BLaER1 treated with 17β-estradiol and CSF1 and Interleukin-3, amounts not matched to agents 10 nM and 100 nM (cell line): ENCODE measurements around the gene ZNF280A.

Source experiments
- H3K27ac ChIP-seq, 11 experiments: shearing (Covaris generic); formaldehyde crosslinking; 2 replicates each; pipeline ENCODE4 v1.8.1; 2022
- H3K27me3 ChIP-seq, 11 experiments: shearing (Covaris generic); formaldehyde crosslinking; 2 replicates each; pipeline ENCODE4 v1.8.1; 2022
- H3K36me3 ChIP-seq, 11 experiments: shearing (Covaris generic); formaldehyde crosslinking; 2 replicates each; pipeline ENCODE4 v1.8.1; 2022
- H3K4me1 ChIP-seq, 10 experiments: shearing (Covaris generic); formaldehyde crosslinking; 2 replicates each; pipeline ENCODE4 v1.8.1; 2022
- H3K4me2 ChIP-seq, 11 experiments: shearing (Covaris generic); formaldehyde crosslinking; 2 replicates each; pipeline ENCODE4 v1.8.1; 2022
- H3K4me3 ChIP-seq, 10 experiments: shearing (Covaris generic); formaldehyde crosslinking; 2 replicates each; pipeline ENCODE4 v1.8.1; 2022
- H3K9ac ChIP-seq, 11 experiments: shearing (Covaris generic); formaldehyde crosslinking; 2 replicates each; pipeline ENCODE4 v1.8.1; 2022
- H3K9me3 ChIP-seq, 11 experiments: shearing (Covaris generic); formaldehyde crosslinking; replicated peaks in 1 of 11; 2 replicates each; pipeline ENCODE4 v1.8.1; 2022
- H4K20me1 ChIP-seq, 11 experiments: shearing (Covaris generic); formaldehyde crosslinking; 2 replicates each; pipeline ENCODE4 v1.8.1; 2022
- Cebpa-rat ChIP-seq, 11 experiments: shearing (Covaris generic); IDR thresholded peaks; 2 replicates each; pipeline ENCODE4 v1.8.1; 2022

The ZNF280A gene, protein sequence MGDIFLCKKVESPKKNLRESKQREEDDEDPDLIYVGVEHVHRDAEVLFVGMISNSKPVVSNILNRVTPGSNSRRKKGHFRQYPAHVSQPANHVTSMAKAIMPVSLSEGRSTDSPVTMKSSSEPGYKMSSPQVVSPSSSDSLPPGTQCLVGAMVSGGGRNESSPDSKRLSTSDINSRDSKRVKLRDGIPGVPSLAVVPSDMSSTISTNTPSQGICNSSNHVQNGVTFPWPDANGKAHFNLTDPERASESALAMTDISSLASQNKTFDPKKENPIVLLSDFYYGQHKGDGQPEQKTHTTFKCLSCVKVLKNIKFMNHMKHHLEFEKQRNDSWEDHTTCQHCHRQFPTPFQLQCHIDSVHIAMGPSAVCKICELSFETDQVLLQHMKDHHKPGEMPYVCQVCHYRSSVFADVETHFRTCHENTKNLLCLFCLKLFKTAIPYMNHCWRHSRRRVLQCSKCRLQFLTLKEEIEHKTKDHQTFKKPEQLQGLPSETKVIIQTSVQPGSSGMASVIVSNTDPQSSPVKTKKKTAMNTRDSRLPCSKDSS

DNA sequence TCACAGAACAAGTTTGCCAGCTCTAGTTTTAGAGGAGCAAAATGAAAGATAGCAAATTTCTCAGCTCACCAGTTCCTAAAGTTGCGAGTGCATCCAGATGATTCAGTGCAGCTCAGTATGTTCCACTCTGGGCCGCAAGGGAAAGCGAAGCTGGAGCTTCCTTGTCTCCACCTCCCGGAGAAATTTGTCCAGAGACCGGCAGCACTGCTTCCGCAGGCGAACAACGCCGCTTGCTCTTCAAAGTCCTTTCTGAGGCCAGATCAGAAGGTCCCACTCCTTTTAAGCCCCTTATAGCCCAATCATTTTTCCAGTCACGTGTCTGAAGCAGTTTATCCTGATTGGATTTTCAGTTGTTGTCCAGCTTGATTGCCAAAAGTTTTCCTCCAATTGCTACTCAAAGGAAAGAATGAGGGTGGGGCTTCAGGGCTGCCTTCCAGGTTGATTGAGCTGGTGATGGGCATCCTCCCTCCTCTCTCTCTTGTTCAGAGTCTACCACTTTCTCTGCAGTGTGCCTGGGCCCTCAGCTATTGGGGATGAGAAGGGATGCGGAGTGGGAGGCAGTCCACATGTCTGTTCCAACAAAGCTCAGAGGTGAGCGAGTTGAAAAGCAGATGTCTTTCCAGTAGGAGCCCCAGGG is at the start of gene ZNF280A:
Gene ZNF280A (minus strand): TSS at position 251 of the 637 bp plus-strand sequence. CDS start 4,640 bp downstream, outside the sequence.
- Histone ChIP-seq H3K4me2 (peak within 1 kb of the TSS in 7 of 11 experiments; percentile 5 to 37 (median 24); a peak in 6 of 22 replicates), H3K4me1 (peaks cover 7 to 19% (median 10%) of the 10 kb centered on the region in 10 experiments; a peak in 19 of 20 replicates), H3K9me3 (no peaks in the 10 kb centered on the region), H3K36me3 (no peaks in the 10 kb centered on the region), H3K27ac (no peak within 1 kb of the TSS), H3K9ac (no peak within 1 kb of the TSS), H3K27me3 (no peaks in the 10 kb centered on the region), H4K20me1 (no peaks in the 10 kb centered on the region), H3K4me3 (no peak within 1 kb of the TSS)
- TF ChIP-seq Cebpa-rat (IDR thresholded peaks at IDR 0.05): peak in 2 of 11 experiments; percentile 28 to 36; a peak in 2 of 22 replicates

DNA sequence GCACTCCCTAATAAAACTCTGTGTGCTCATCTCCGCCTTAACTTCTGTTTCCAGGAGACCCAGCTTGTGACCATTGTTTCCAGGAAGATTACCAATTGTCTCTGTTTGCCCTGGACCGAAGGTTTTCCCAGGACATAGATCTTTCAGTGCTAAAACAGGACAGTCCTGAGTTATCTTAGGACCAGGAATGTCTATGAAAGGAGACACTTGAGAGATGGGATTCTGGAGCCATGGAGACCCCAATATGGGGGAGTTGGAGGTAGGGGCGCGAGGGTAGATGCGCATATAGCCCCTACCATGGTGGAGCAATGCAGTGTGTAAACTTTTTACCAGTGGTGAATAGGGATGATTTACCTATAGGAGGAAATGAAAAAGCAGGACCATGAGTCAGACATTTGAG is 49.1 kb upstream of the ZNF280A start:
- Histone ChIP-seq H3K9ac (no peak overlapping the region), H3K27ac (no peak overlapping the region), H3K4me3 (no peak overlapping the region), H3K4me1 (peaks cover 0 to 52% (median 46%) of the 10 kb centered on the region in 10 experiments; a peak in 17 of 20 replicates), H4K20me1 (no peaks in the 10 kb centered on the region), H3K4me2 (no peak overlapping the region), H3K36me3 (no peaks in the 10 kb centered on the region), H3K9me3 (peaks cover 0 to 20% (median 8%) of the 10 kb centered on the region in 11 experiments; a peak in 10 of 22 replicates), H3K27me3 (no peaks in the 10 kb centered on the region)
- no peak for TF ChIP-seq Cebpa-rat (IDR thresholded peaks at IDR 0.05)

DNA sequence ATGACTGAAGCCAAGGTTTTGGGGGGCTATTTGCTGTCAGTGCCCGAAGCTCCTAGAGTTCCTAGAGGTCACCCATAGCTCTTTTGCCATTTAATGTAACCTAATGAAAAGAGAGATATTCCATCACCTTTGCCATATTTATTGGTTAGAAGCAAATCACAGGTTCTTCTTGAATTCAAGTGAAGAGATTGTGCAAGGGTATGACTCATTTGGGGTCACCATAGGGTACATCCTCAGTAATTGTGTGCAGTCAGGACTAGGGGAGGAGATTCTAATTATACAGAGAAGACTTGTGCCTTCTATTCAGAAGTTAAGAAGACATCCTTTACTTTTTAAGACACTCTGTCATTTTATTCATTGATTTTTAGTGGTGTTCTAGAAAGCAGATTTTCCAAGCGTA is 45.9 kb upstream of the ZNF280A start:
- Histone ChIP-seq H3K4me3 (no peak overlapping the region), H4K20me1 (no peaks in the 10 kb centered on the region), H3K4me1 (peaks cover 0 to 37% (median 33%) of the 10 kb centered on the region in 10 experiments; a peak in 17 of 20 replicates), H3K9ac (no peak overlapping the region), H3K4me2 (peak overlapping the region in 10 of 11 experiments; percentile 2 to 71 (median 52); a peak in 18 of 22 replicates), H3K27ac (no peak overlapping the region), H3K27me3 (no peaks in the 10 kb centered on the region), H3K9me3 (peaks cover 0 to 20% (median 8%) of the 10 kb centered on the region in 11 experiments; a peak in 10 of 22 replicates), H3K36me3 (no peaks in the 10 kb centered on the region)
- 0 out of 22 replicates have a peak, but pooled peaks of 1 of the 11 experiments have one; percentile 18 for TF ChIP-seq Cebpa-rat (IDR thresholded peaks at IDR 0.05)

DNA sequence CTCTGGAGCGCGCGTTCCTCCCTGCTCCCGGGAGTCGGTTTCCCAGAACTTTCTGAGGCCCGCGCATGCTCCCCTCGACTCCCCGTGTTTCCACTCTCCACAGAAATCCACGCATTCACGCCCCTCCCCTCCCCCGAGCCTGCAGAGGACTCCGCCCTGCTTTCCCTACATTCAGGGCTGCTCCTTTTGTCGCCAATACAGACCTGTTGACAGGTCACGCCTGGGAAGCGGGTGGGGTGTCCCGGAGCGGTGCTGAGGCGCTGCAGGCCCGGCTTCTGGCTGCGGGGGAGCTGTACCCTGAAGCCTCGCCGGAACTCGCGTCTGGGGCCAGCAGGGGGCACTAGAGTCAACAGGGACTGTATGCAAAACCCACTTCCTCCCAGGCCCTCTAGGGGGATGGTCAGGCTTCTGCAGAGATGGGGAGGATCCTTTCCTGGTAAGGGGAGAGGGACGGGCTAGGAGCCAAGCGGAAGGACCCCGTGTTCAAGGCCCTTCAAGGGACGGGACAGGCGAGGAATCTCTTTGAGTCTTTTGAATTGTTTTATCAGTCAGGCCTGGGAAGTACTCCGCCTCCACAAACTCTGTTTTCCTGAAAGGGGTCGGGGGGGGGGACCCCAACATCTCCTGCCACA is 39.0 kb upstream of the ZNF280A start, which contains the start of gene PRAME:
Gene PRAME (minus strand): TSS at position 294 of the 632 bp plus-strand sequence. CDS start 2,433 bp downstream, outside the sequence.
- Histone ChIP-seq H3K36me3 (no peaks in the 10 kb centered on the region), H4K20me1 (no peaks in the 10 kb centered on the region), H3K9me3 (peaks cover 0 to 12% (median 10%) of the 10 kb centered on the region in 11 experiments; a peak in 17 of 22 replicates), H3K9ac (no peak within 1 kb of the TSS), H3K4me1 (peaks cover 0 to 15% (median 12%) of the 10 kb centered on the region in 10 experiments; a peak in 16 of 20 replicates), H3K4me2 (peak within 1 kb of the TSS; percentile 25 to 67 (median 57)), H3K27me3 (no peaks in the 10 kb centered on the region), H3K27ac (peak within 1 kb of the TSS in 2 of 11 experiments; percentile 21 to 26; a peak in 2 of 22 replicates), H3K4me3 (no peak within 1 kb of the TSS)
- TF ChIP-seq Cebpa-rat (IDR thresholded peaks at IDR 0.05): no peak

DNA sequence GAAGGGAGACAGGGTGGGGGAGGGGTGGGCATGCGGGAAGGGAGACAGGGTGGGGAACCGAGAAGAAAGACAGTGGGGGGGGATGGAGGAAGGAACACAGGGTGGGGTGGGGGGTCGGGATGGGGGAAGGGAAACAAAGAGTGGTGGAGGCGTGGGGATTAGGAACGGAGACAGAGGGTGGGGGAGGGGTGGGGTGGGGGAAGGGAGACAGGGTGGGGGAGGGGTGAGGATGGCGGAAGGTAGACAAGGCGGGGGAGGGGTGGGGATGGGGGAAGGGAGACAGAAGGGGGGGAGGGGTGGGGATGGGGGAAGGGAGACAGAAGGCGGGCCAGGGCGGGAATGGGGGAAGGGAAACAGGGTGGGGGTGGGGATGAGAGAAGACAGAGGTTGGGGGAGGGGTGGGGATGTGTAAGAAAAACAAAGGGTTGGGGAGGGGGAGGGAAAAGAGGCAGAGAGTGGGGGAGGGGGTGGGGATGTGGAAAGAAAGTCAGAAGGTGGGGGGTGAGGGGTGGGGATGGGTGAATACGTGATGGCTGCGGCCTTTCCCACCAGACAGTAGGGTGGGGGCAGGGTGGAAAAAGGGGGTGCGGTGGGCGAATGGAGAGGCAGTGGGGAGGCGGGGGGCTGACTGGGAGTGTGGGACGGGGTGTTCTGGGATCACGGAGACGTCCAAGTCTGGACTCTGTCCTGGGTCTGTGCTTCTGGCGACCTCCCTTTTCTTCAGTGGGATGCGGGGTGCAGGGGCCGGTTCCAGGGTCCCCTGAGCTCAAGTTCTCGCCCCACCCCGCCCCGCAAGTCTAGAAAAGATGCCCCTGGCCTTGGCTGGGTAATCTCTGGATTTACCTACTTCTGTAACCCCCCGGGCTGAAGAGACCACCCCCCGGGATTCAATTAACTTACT is 38.3 kb upstream of the ZNF280A start:
- Histone ChIP-seq H3K27ac (peak overlapping the region in 1 of 11 experiments; percentile 21; a peak in 1 of 22 replicates), H4K20me1 (no peaks in the 10 kb centered on the region), H3K27me3 (no peaks in the 10 kb centered on the region), H3K4me3 (no peak overlapping the region), H3K36me3 (no peaks in the 10 kb centered on the region), H3K9ac (no peak overlapping the region), H3K4me1 (peaks cover 0 to 15% (median 12%) of the 10 kb centered on the region in 10 experiments; a peak in 16 of 20 replicates), H3K4me2 (peak overlapping the region in 10 of 11 experiments; percentile 32 to 67 (median 58); a peak in 13 of 22 replicates), H3K9me3 (peaks cover 0 to 12% (median 10%) of the 10 kb centered on the region in 11 experiments; a peak in 17 of 22 replicates)
- no peak for TF ChIP-seq Cebpa-rat (IDR thresholded peaks at IDR 0.05)

DNA sequence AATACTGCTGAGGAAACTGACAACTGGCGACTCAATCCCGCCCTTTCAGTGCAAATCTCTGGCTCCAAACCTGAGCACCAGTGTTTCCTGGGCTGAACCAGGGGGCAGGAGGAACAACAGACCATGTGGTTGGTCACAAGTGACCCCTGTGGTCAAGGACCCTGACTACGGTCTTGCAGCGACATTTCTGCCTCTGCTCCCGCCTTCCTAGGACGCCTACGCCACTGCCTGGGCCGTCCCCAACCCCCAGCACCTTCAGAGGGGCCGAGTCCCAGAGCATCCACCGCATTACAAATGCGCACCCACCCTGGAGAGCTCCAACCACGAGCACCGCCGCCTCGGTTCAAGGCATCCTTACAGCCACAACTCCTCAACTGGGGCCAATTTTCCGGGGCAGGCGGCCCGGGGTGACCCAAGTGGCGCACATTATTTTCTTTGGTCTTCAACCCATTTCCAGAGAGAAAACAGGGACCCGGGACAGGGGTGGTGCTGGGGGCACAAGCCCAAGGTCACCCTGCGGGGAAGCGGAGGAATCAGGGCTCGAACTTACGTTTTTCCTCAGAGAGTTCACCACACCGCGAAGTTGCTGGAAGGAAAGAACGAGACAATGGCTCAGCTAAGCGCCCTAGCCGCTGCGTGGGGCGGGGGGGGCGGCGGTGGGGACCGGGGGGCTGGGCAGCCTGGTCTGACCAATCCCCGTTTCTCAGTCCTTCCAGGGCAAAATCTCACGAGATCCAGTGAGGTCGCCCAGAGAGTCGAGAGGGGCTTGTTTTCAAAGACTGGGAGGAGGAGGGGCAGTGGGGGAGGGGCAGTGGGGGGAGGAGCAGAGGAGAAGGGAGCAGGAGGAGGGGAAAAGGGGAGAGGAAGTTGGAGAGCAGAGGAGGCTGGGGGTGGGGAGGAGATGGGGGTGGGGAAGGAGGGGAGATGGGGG is 37.2 kb upstream of the ZNF280A start:
- Histone ChIP-seq H3K27me3 (no peaks in the 10 kb centered on the region), H3K27ac (no peak overlapping the region), H3K9ac (no peak overlapping the region), H3K9me3 (peaks cover 0 to 12% (median 10%) of the 10 kb centered on the region in 11 experiments; a peak in 17 of 22 replicates), H3K4me2 (no peak overlapping the region), H3K4me3 (no peak overlapping the region), H4K20me1 (no peaks in the 10 kb centered on the region), H3K36me3 (no peaks in the 10 kb centered on the region), H3K4me1 (peaks cover 0 to 17% (median 12%) of the 10 kb centered on the region in 10 experiments; a peak in 16 of 20 replicates)
- TF ChIP-seq Cebpa-rat (IDR thresholded peaks at IDR 0.05): no peak

DNA sequence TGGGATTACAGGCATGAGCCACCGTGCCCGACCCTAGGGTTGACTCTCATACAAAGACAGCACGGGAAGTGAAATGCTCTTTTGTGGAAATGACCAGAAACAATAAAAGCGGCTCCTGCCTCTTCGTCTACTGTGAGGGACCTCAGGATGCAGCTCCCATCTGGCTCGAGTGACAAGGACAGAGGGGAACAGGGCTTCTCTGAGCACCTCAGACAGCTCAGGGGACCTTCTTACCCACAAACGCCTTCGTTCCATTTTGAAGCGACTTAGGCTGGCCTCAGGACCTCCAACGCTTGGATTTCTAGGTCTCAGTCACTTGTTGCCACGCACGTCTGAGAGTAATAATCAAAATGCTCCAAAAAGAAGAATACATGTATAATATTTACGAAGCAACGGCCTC is 36.5 kb upstream of the ZNF280A start:
- Histone ChIP-seq H3K9ac (no peak overlapping the region), H4K20me1 (no peaks in the 10 kb centered on the region), H3K4me3 (no peak overlapping the region), H3K27ac (no peak overlapping the region), H3K9me3 (peaks cover 0 to 12% (median 10%) of the 10 kb centered on the region in 11 experiments; a peak in 17 of 22 replicates), H3K4me1 (peaks cover 0 to 17% (median 12%) of the 10 kb centered on the region in 10 experiments; a peak in 16 of 20 replicates), H3K4me2 (no peak overlapping the region), H3K36me3 (no peaks in the 10 kb centered on the region), H3K27me3 (no peaks in the 10 kb centered on the region)
- no peak for TF ChIP-seq Cebpa-rat (IDR thresholded peaks at IDR 0.05)
